ENCODE measurements around the gene MRPL49. TPM values are rescaled to one million over a fixed set of nuclear protein-coding genes. Genes with fewer than 3 reads are reported as not detected.

The MRPL49 gene
- total and polyA plus RNA-seq, 2 of the 13 experiments (the other 11 are each of a cell fraction or from before 2014, with no cell fraction given): 39.2 to 53.3 TPM

DNA sequence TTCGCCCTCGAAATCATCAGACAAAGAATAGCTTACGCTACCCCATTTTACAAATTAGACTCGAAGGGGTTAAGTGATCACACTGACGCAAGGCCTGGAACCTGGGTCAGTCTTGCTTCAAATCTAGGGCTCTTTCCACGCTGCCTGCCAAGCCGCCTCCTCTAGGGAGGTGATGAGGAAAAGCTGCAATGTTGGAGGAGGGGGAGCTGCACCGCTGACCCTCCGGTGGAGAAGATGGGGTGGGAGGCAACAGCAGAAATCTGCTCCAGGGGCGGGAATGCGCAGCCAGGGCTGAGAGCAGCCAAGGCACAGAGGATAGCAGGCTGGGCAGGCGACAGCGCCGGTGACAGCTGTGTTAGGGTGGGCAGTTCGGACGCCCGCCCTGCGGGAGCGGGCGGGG is 11.6 kb downstream of the MRPL49 start (continued):
- TF ChIP-seq KLF13 (CRISPR knock-in tag; IDR thresholded peaks at IDR 0.05): no peak
- TF ChIP-seq JUNB (CRISPR knock-in tag; IDR thresholded peaks at IDR 0.05; ENCODE audit: borderline replicate concordance): no peak
- no peak for TF ChIP-seq ETV5 (CRISPR knock-in tag; IDR thresholded peaks at IDR 0.05; ENCODE audit: borderline replicate concordance)
- no peak for TF ChIP-seq NFE2 (CRISPR knock-in tag; IDR thresholded peaks at IDR 0.05)
- no peak for TF ChIP-seq GATAD2A (CRISPR knock-in tag; IDR thresholded peaks at IDR 0.05)
- TF ChIP-seq ZNF530 (CRISPR knock-in tag; IDR thresholded peaks at IDR 0.05; ENCODE audit: low read depth): no peak
- no peak for TF ChIP-seq FOXJ3 (CRISPR knock-in tag; IDR thresholded peaks at IDR 0.05; ENCODE audit: borderline replicate concordance)
- TF ChIP-seq THAP9 (CRISPR knock-in tag; IDR thresholded peaks at IDR 0.05; ENCODE audit: borderline replicate concordance): no peak
- TF ChIP-seq, protein P1, sequence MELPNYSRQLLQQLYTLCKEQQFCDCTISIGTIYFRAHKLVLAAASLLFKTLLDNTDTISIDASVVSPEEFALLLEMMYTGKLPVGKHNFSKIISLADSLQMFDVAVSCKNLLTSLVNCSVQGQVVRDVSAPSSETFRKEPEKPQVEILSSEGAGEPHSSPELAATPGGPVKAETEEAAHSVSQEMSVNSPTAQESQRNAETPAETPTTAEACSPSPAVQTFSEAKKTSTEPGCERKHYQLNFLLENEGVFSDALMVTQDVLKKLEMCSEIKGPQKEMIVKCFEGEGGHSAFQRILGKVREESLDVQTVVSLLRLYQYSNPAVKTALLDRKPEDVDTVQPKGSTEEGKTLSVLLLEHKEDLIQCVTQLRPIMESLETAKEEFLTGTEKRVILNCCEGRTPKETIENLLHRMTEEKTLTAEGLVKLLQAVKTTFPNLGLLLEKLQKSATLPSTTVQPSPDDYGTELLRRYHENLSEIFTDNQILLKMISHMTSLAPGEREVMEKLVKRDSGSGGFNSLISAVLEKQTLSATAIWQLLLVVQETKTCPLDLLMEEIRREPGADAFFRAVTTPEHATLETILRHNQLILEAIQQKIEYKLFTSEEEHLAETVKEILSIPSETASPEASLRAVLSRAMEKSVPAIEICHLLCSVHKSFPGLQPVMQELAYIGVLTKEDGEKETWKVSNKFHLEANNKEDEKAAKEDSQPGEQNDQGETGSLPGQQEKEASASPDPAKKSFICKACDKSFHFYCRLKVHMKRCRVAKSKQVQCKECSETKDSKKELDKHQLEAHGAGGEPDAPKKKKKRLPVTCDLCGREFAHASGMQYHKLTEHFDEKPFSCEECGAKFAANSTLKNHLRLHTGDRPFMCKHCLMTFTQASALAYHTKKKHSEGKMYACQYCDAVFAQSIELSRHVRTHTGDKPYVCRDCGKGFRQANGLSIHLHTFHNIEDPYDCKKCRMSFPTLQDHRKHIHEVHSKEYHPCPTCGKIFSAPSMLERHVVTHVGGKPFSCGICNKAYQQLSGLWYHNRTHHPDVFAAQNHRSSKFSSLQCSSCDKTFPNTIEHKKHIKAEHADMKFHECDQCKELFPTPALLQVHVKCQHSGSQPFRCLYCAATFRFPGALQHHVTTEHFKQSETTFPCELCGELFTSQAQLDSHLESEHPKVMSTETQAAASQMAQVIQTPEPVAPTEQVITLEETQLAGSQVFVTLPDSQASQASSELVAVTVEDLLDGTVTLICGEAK (IDR thresholded peaks at IDR 0.05): no peak
- TF ChIP-seq, protein P1 (CRISPR knock-in tag; IDR thresholded peaks at IDR 0.05): no peak
- no peak for TF ChIP-seq KLF11 (CRISPR knock-in tag; IDR thresholded peaks at IDR 0.05)

All from HepG2 (cell line).